ENCODE results near the gene SERPINA4. TPM values are rescaled to one million over a fixed set of nuclear protein-coding genes. Genes with fewer than 3 reads are reported as not detected.
A peak's percentile ranks its signal among the peaks of the same experiment; 100 is the strongest.

Gene SERPINA4
- total and polyA plus RNA-seq, 2 of the 13 experiments (the other 11 are each of a cell fraction or from before 2014, with no cell fraction given) = 39.1 to 57.8 TPM

- TF ChIP-seq ZNF513 (CRISPR knock-in tag; conservative IDR thresholded peaks at IDR 0.05) (no peak), ARNT2 (CRISPR knock-in tag; IDR thresholded peaks at IDR 0.05; ENCODE audit: low read depth) (peak; percentile 74; the same call in 1 of the 2 replicates), PAF1 (CRISPR knock-in tag; IDR thresholded peaks at IDR 0.05) (no peak), MBNL3 (CRISPR knock-in tag; conservative IDR thresholded peaks at IDR 0.05) (no peak), ZNF276 (CRISPR knock-in tag; IDR thresholded peaks at IDR 0.05; ENCODE audit: low read depth) (no peak; the same call in 1 of the 2 replicates), ZNF230 (CRISPR knock-in tag; IDR thresholded peaks at IDR 0.05) (no peak), ZFAT (CRISPR knock-in tag; conservative IDR thresholded peaks at IDR 0.05) (no peak), SNAPC5 (CRISPR knock-in tag; IDR thresholded peaks at IDR 0.05; ENCODE audit: borderline replicate concordance) (0 out of 2 replicates have a peak, but pooled peaks have one; percentile 41), ATF1 (CRISPR knock-in tag; IDR thresholded peaks at IDR 0.05) (peak; percentile 86), PPARG (CRISPR knock-in tag; conservative IDR thresholded peaks at IDR 0.05) (peak; percentile 89), NKX3-1 (CRISPR knock-in tag; IDR thresholded peaks at IDR 0.05) (peak; percentile 42; the same call in 1 of the 2 replicates), CTCF (CRISPR knock-in tag; IDR thresholded peaks at IDR 0.05) (peak; percentile 42), MXD3 (CRISPR knock-in tag; IDR thresholded peaks at IDR 0.05) (no peak), PRPF4 (IDR thresholded peaks at IDR 0.05; ENCODE audit: low read depth, low read length, poor library complexity, severe bottlenecking) (no peak), CREB1 (IDR thresholded peaks at IDR 0.05) (peak; percentile 59), CREB1 (CRISPR knock-in tag; IDR thresholded peaks at IDR 0.05) (peak; percentile 80), ZBTB33 (CRISPR knock-in tag; IDR thresholded peaks at IDR 0.05) (no peak; the same call in 1 of the 2 replicates), SMAD9 (CRISPR knock-in tag; IDR thresholded peaks at IDR 0.05) (no peak)
Measured at GRCh38 chr14:94598816-94599655, 37.8 kb downstream of the SERPINA4 start (continued).

All from HepG2 (cell line).